GM12878 (cell line): ENCODE data around the gene GGNBP2.

Experiments
- MTA2 ChIP-seq: fragments of 450-650 bp; IDR thresholded peaks from 2 replicates; pipeline ENCODE4 v1.6.1; 2016; ENCODE audit warnings: low read depth, mild to moderate bottlenecking, moderate library complexity
- TF ChIP-seq, protein P1 (sequence below): IDR thresholded peaks from 2 replicates; pipeline ENCODE4 v1.6.1; 2012; ENCODE audit warnings: improper control_type of control experiment, low read depth, low read length; ENCODE audit not compliant: insufficient replicate concordance
- TF ChIP-seq, protein P2 (sequence below): IDR thresholded peaks from 2 replicates; pipeline ENCODE4 v1.6.1; 2012; ENCODE audit warnings: low read depth, low read length, improper control_type of control experiment

DNA sequence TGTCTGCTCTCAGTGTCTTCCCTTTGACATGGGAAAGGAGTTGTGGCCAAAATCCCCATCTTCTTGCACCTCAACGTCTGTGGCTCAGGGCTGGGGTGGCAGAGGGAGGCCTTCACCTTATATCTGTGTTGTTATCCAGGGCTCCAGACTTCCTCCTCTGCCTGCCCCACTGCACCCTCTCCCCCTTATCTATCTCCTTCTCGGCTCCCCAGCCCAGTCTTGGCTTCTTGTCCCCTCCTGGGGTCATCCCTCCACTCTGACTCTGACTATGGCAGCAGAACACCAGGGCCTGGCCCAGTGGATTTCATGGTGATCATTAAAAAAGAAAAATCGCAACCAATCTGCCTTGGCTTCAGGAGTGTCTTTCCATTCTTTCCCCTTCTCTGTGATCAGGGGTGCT lies 55.7 kb downstream of the GGNBP2 start:
- no peak for TF ChIP-seq MTA2
- TF ChIP-seq, protein P1, sequence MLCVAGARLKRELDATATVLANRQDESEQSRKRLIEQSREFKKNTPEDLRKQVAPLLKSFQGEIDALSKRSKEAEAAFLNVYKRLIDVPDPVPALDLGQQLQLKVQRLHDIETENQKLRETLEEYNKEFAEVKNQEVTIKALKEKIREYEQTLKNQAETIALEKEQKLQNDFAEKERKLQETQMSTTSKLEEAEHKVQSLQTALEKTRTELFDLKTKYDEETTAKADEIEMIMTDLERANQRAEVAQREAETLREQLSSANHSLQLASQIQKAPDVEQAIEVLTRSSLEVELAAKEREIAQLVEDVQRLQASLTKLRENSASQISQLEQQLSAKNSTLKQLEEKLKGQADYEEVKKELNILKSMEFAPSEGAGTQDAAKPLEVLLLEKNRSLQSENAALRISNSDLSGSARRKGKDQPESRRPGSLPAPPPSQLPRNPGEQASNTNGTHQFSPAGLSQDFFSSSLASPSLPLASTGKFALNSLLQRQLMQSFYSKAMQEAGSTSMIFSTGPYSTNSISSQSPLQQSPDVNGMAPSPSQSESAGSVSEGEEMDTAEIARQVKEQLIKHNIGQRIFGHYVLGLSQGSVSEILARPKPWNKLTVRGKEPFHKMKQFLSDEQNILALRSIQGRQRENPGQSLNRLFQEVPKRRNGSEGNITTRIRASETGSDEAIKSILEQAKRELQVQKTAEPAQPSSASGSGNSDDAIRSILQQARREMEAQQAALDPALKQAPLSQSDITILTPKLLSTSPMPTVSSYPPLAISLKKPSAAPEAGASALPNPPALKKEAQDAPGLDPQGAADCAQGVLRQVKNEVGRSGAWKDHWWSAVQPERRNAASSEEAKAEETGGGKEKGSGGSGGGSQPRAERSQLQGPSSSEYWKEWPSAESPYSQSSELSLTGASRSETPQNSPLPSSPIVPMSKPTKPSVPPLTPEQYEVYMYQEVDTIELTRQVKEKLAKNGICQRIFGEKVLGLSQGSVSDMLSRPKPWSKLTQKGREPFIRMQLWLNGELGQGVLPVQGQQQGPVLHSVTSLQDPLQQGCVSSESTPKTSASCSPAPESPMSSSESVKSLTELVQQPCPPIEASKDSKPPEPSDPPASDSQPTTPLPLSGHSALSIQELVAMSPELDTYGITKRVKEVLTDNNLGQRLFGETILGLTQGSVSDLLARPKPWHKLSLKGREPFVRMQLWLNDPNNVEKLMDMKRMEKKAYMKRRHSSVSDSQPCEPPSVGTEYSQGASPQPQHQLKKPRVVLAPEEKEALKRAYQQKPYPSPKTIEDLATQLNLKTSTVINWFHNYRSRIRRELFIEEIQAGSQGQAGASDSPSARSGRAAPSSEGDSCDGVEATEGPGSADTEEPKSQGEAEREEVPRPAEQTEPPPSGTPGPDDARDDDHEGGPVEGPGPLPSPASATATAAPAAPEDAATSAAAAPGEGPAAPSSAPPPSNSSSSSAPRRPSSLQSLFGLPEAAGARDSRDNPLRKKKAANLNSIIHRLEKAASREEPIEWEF = no peak
- TF ChIP-seq, protein P2, sequence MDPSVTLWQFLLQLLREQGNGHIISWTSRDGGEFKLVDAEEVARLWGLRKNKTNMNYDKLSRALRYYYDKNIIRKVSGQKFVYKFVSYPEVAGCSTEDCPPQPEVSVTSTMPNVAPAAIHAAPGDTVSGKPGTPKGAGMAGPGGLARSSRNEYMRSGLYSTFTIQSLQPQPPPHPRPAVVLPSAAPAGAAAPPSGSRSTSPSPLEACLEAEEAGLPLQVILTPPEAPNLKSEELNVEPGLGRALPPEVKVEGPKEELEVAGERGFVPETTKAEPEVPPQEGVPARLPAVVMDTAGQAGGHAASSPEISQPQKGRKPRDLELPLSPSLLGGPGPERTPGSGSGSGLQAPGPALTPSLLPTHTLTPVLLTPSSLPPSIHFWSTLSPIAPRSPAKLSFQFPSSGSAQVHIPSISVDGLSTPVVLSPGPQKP = no peak
